ENCODE data around the gene CBFA2T3.

Gene CBFA2T3

DNA sequence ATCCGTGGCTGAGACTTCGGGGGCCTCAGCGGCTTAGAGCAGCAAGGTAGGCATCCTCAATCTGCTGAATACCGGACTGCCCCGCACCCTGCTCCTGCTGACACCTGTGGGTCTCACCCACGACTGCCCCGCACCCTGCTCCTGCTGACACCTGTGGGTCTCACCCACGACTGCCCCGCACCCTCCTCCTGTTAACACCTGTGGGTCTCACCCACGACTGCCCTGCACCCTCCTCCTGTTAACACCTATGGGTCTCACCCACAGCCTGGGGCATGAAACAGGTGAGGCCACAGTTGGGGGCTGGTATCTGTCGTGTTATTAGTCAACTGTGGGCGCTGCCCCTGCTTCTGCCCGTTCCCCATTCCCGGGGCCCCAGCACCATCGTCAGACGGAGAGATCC, 74.3 kb downstream of the CBFA2T3 start:
- no peak for DNase-seq (ENCODE audit: low read depth)
- no peak overlapping the region for H3K4me3 ChIP-seq (ENCODE audit: low read depth, low read length)
- TF ChIP-seq, protein P1, sequence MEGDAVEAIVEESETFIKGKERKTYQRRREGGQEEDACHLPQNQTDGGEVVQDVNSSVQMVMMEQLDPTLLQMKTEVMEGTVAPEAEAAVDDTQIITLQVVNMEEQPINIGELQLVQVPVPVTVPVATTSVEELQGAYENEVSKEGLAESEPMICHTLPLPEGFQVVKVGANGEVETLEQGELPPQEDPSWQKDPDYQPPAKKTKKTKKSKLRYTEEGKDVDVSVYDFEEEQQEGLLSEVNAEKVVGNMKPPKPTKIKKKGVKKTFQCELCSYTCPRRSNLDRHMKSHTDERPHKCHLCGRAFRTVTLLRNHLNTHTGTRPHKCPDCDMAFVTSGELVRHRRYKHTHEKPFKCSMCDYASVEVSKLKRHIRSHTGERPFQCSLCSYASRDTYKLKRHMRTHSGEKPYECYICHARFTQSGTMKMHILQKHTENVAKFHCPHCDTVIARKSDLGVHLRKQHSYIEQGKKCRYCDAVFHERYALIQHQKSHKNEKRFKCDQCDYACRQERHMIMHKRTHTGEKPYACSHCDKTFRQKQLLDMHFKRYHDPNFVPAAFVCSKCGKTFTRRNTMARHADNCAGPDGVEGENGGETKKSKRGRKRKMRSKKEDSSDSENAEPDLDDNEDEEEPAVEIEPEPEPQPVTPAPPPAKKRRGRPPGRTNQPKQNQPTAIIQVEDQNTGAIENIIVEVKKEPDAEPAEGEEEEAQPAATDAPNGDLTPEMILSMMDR (IDR thresholded peaks at IDR 0.05; ENCODE audit: control insufficient read depth, extremely low read depth, insufficient read depth): no peak

DNA sequence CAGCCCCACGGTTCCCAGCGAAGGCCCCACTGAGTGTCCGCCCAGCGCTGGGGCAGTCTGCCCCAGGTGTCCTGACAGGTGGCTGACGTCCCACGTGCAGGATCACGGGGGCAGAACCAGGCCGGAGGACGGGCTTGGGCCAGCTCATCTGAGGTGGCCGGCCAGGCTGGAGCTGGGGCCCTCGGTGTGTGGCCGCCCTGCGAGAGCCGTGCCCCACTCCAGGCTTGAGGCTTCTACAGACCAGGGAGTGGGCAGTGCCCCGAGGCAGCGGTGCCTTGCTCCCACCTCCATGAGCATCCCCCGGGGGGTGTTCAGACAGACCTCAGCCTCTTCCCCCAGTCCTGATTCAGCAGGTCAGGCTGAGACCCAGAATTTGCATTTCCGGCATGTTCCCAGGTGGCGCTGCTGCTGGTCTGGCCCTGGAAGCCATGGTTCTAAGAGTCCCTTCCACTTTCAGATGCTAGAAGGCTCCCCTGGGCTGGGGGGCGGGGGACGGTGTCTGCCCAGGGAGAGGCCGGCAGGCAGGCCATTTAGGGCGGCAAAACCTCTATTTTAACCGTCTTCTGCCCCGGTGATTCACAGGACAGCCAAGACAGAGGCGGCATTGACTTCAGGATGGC, 75.2 kb downstream of the CBFA2T3 start:
- H3K4me3 ChIP-seq (ENCODE audit: low read depth, low read length): no peak overlapping the region
- TF ChIP-seq, protein P1 (IDR thresholded peaks at IDR 0.05; ENCODE audit: control insufficient read depth, extremely low read depth, insufficient read depth): no peak
- DNase-seq (ENCODE audit: low read depth): no peak

DNA sequence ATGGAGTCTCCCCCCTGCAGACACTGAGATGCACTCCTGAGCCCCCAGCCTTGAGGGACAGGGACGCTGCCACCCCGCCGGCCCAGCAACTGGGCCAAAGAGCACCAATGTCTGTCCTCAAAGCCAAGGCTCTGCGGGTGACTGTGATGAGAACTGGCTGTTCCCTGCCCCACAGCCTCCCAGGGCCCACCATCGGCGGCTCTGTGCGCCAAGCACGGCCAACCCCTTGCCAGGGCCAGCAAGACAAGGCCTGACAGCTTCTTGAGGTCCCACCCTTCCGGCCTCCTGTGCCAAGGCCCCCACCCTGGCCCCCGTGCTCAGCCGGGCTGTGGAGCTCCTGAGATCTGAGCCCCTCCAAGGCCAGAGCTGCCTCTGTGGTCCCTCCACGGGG, 76.3 kb downstream of the CBFA2T3 start:
- TF ChIP-seq, protein P1 (IDR thresholded peaks at IDR 0.05; ENCODE audit: control insufficient read depth, extremely low read depth, insufficient read depth): no peak
- DNase-seq (ENCODE audit: low read depth): no peak
- H3K4me3 ChIP-seq (ENCODE audit: low read depth, low read length): no peak overlapping the region

DNA sequence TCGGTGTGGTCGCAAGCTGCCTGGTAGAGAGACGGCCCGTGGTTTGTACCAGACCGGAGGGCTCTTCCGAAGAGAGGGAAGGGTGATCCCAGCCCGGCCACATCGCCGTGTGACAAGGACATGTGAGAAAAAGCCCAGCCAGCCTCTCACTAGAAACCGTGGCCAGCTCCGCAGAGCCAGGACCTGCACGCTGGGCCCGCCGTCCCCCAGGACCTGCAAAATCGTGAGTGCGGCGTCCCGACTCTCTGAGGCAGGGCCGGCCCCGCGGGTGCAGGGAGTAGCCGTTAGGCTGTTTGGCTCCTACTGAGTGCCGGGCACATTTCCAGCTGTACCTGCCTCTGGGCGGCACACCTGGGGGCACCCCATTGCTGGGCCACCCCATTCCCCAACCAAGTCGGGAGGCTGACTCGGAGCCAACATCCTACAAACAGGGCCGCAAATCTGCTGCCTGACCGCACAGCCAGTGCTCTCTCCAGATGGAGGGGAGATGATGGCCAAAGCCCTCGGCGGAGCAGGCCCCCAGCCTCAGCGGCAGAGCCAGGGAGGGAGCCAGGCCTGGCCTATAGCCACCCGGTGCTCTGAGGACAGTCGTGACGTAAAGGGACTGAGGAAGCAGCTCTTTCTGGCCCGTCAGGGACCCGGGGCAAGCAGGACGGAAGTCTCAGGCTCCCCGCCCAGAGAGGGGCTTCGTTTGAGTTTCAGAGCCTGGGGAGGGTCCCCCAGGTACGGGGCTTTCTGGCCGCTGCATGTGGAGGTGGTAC, 76.9 kb downstream of the CBFA2T3 start:
- no peak overlapping the region for H3K4me3 ChIP-seq (ENCODE audit: low read depth, low read length)
- TF ChIP-seq, protein P1 (IDR thresholded peaks at IDR 0.05; ENCODE audit: control insufficient read depth, extremely low read depth, insufficient read depth): no peak
- DNase-seq (ENCODE audit: low read depth): no peak

DNA sequence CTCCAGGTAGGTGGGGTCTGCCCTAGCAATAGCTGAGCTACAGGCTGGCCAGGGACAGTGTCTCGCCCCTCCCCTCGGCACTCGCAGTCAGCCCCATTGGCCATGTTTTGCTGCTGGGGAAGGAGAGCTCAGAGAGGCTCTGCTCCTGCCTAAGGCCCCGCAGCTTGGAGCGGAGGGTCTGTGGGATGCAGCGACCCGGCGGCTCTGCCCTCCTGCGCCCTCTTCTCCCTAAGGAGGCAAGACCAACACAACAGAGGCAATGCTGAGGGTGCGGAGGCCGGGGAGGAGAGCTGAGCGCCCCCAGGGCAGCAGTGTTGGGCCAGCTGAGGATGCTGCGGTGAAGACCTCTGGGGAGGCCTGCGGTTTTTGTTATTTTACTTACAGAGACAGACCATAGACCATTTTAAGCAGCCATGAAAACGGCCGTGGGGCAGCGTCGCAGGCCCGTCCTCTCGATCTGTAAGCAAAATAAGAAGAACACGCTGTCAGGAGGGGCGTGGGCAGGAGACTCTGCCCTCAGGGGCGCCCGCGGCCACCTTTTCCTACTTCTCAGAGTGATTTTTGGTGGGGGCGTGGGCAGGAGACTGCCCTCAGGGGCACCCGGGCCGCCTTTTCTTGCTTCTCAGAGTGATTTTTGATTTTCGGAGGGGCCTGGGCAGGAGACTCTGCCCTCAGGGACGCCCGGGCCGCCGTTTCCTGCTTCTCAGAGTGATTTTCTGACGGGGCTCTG, 79.1 kb downstream of the CBFA2T3 start:
- DNase-seq (ENCODE audit: low read depth): no peak
- TF ChIP-seq, protein P1 (IDR thresholded peaks at IDR 0.05; ENCODE audit: control insufficient read depth, extremely low read depth, insufficient read depth): no peak
- H3K4me3 ChIP-seq (ENCODE audit: low read depth, low read length): no peak overlapping the region

DNA sequence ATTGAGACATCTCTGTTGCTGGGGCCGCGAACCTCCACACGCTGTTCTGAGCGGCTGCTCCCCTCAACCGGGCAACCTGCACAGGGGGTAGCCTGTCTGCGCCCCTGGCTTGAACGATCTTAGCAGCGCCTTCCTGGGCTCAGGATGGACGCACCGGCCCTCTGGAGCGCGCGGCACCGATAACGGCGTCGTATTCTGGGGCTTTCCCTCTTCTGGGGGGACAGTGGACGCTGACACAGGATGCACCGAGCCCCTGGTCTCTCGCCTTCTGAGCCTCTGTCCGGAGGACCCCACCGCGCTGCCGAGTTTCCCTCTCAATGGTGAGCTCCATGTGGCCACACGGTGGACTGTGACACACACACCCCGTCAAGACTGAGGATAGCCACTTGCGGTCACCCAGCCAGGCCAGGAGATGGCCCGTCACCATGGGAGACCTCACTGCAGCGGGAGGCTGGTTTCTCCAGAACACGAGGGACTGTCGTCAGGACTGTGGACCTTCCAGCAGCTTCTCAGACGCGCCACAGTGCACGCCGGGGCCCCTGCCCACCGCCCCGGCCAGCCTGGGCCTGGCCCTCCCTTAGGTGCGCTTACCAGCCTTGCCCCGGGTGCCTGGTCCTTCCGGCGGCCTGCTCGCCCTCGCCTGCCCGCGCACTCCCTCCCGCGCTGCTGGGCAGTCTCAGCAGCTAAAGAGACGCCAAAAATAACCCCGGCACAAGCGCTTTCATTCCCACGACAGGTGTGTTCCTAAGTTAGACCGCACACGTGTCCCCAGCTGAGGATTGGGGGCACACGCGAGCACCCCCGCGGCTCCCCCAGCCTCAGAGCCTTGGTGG, 80.6 kb downstream of the CBFA2T3 start:
- H3K4me3 ChIP-seq (ENCODE audit: low read depth, low read length): no peak overlapping the region

More for the DNA sequence above, 80.6 kb downstream of the CBFA2T3 start:
- TF ChIP-seq, protein P1 (IDR thresholded peaks at IDR 0.05; ENCODE audit: control insufficient read depth, extremely low read depth, insufficient read depth): no peak
- no peak for DNase-seq (ENCODE audit: low read depth)

Measured in LNCaP clone FGC (cell line).